Kasumi-1 (cell line): Measurements from ENCODE around the gene IFITM1.
"Not testable (repeated sequence)": the region's sequence is repeated elsewhere in the genome, so short reads cannot be mapped to it uniquely, and the experiment has no call there.

Experiments
- DNase-seq, 2 experiments: peaks; one replicate each; lab custom pipeline; 2025; lab: John Stamatoyannopoulos, UW

Gene IFITM1

DNA sequence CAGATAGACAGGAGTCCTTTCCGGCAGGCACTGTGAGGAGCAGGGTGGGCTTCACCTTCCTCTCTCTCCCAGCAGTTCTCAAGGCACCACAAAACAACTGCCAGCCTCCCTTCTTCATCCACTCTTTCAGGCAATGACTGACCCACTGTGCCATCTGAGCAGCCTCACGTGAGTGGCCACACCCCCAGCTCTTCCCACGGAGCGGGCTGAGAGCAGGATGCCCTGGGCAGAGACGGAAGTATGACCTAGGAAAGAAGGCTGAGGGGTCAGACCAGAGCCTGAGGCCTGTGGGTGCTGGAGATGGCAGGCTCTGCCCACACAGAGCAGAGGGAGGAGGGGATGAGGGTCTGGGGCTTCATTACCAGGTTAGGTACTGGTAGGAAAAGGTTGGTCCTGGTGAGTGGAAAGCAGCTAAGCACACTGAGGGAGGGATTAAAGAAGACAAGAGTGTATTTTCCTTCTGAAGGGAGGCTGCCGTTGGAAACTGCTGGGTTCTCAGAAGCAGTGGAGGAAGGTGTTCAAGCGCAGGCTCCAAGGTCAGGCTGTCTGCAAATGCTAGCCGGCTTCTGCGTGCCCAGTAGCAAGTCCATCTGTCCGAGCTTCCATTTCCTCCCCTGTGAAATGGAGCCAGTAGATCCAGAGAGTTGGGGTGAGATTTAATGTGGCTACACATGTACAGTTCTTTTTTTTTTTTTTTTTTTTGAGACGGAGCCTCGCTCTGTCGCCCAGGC lies 31.0 kb upstream of the IFITM1 start:
- DNase-seq = no peak

DNA sequence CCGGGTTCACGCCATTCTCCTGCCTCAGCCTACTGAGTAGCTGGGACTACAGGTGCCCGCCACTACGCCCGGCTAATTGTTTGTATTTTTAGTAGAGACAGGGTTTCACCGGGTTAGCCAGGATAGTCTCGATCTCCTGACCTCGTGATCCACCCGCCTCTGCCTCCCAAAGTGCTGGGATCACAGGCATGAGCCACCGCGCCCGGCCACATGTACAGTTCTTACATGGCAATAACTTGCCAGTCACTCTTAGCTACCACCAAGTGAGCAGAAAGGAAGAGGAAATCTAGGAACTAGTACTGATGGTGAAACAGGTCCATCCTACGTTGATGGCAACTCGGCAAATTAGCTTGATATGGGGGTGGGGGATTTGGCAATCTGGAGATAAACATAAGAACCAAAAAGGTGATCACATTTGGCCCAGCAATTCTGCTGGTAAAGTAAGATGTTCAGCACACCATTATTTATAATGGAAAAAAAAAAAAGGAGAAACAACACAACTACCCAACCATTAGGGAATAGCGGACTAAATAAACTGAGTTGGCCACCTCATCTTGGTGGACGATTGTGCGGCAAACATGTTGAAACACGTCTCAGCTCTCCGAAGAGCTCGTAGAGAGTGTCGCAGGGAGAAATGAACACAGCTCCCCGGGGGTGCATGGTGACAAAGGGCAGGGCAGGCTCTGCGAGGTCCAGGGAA lies 30.3 kb upstream of the IFITM1 start:
- DNase-seq = no peak

DNA sequence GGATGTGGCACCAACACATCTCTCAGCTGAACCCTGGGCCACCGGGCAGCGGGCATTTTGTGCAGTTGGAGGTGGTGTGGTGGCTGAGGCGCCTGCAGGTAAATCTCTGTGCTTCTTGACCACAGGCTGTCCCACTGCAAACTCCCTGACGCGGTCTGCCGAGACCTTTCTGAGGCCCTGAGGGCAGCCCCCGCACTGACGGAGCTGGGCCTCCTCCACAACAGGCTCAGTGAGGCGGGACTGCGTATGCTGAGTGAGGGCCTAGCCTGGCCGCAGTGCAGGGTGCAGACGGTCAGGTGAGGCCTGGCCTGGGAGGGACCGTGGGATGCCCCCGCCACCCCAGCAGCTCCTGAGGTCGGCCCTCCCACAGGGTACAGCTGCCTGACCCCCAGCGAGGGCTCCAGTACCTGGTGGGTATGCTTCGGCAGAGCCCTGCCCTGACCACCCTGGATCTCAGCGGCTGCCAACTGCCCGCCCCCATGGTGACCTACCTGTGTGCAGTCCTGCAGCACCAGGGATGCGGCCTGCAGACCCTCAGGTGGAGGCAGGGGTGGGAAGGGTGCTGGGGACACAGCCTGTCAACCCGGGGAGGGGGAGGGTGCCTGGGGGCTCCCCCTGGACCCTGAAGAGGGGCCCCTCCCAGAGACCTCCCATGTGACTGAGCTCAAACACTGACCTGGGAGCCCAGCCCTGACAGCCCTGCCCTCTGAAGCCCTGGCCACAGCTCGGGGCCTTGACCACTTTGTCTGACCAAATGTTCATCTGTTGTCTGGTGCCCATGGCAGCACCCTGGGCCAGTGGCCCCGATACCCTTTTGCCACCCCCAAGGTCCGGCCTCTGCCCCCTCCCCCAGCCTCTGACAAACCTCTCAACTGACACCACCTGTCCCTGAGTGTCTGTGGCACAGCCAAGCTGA lies 29.5 kb upstream of the IFITM1 start:
- DNase-seq = no peak

DNA sequence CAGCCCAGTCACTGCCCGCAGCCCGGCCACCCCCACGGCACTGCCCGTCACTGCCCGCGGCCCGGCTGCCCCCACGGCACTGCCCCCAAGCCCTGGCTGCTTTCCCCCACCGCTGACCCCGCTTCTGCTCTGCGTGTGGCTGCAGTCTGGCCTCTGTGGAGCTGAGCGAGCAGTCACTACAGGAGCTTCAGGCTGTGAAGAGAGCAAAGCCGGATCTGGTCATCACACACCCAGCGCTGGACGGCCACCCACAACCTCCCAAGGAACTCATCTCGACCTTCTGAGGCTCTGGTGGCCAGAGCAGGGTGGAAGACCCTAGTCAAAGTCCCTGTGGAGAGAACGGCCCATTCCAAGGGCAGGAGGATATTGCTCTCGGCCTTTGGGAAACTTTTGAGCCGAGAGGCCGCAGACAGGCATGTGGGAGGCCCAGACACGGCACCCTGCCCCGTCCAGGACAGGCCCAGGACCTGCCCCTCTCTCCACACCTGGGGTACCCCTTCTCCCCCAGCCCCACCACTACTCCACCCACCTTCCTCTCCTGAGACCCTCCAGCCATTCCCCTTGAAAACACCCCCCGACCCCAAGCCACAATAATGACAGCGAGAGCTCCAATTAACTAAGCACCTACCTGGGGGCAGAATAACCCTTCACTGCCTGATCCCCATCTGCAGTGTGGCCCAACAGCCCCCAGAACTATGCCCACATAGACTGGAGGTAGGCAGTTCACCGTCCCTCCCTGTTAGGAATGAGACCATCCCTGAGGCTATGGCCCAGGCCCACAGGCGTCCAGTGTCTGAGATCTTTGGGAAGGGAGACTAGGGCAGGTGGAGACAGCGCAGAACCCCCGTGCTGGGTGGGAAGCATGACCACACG lies 28.6 kb upstream of the IFITM1 start:
- DNase-seq = no peak

DNA sequence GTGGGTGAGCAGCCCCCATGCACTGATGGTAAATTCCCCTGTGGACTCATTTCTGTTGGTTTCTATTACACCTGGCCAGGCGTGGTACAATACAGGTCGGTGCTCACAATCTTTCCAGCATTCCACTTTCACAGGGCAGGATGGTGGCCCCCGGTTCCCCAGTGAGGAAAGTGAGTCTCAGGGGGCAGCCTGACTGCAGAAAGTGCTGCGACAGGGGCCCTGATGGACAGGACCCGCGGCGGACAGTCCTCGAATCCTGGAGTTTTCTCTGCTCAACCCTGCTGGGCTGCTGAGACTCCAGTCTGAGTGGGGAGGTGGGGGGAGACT lies 28.0 kb upstream of the IFITM1 start:
- no peak for DNase-seq

DNA sequence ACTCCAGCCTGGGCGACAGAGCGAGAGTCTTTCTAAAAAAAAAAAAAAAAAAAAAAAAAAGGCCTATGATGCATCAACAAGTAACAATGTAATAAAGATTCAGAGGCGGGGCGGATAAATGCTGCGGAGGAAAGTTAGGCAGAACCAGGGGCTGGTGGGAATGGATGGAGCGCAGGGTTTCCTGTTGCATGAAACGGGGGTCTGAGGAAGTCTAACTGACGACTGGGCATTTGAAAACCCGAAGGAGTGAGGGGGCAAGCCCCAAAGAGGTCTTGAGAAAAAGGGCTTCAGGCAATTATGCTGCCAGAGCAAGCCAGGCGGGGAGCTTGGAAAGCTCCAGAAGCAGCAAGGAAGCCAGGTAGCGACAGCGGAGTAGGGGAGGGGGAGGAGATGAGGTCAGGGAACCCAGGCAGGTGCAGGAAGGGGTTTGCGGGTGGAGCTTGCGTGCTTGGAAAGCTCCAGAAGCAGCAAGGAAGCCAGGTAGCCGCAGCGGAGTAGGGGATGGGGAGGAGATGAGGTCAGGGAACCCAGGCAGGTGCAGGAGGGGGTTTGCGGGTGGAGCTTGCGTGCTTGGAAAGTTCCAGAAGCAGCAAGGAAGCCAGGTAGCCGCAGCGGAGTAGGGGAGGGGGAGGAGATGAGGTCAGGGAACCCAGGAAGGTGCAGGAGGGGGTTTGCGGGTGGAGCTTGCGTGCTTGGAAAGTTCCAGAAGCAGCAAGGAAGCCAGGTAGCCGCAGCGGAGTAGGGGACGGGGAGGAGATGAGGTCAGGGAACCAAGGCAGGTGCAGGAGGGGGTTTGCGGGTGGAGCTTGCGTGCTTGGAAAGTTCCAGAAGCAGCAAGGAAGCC lies 26.6 kb upstream of the IFITM1 start:
- not testable (repeated sequence) for DNase-seq

DNA sequence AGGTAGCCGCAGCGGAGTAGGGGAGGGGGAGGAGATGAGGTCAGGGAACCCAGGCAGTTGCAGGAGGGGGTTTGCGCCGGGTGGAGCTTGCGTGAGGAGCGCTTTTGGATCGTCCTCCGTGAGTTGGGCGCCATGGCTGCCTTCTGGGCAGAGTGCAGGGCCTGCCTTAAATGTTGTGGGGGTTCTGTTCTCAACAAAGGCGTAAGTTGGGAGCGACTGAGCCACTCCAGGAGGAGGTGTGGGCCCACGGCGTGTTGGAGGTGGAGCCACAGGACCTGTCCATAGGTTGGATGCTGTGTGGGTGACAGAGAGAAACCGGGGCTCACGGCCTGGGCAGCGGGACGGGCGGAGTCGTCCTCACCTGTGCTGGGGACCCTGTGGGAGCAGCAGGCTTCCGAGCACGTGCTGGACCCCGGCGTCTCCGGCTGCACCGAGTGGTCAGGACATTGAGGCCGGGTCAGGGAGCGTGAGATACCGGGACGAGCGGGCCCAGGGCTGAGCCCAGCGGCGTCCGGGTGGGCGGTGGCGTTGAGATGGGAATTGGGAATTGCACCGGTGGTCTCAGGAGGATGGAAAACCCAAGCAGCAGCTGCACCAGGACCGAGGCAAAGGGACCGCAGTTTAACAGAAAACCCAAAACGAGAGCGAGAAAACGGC lies 25.9 kb upstream of the IFITM1 start:
- no peak for DNase-seq

DNA sequence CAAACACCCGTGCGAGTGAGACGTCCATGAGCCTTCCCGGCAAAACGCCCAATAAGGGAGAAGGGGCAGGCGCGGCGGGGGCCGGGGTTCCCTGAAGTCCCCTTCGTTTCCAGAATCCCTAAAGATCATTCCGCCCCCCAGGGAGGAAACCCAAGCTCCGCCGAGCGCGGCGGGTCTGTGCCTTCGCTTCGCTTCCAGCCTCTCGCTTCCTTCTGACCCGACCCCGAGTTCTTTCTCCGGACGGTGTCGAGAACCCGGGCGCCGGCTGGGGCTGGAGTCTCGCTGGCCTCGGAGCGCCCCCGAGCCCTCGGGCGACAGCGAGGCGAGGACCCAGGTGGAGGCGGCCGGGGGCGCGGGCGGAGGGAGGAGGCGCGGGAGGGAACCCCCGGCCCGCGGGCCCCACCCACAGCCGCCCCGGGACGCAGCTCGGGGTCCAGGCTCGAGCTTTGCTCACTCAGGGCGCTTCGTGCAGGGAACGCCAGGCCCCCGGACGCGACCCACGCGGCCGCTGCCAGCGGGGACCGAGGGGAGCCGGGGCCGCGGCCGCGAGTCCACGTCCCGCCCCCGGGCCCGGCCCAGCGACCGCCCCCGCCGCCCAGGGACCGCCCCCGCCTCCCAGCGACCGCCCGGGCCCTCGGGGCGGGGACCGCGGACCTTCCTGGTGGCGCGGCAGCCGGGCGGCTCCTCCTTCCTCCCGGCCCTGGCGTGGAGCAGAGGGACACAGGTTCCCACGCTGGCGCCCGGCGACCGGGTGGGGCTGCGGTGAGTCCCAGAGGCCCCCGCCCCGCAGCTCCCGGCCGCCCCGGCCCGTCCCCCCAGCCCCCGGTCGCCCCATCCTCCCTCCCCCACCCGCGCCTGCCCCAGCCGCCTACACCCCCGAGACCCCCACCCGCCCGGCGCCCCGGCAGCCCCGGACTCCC lies 25.1 kb upstream of the IFITM1 start, which contains the start of gene PGGHG:
TSS of gene PGGHG (plus strand) at position 649 of the 920 bp plus-strand sequence. CDS start 691 bp downstream, outside the sequence.
- DNase-seq = peak; percentile 25 to 55

DNA sequence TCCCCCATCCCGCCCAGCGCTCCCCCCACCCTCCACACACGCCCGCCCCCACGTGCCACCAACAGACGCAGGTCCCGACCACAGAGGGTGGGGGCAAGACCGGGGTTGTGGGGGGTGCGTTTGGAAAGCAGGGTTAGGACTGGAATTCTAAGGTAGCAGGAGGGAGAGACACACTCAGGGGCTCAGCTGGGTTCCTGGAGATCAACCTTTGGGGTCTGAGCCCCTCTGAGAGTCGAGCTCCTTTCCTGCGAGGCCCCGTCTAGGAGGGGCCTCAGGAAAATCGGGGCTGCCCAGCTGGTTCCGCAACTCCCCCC lies 24.5 kb upstream of the IFITM1 start:
- no peak for DNase-seq

DNA sequence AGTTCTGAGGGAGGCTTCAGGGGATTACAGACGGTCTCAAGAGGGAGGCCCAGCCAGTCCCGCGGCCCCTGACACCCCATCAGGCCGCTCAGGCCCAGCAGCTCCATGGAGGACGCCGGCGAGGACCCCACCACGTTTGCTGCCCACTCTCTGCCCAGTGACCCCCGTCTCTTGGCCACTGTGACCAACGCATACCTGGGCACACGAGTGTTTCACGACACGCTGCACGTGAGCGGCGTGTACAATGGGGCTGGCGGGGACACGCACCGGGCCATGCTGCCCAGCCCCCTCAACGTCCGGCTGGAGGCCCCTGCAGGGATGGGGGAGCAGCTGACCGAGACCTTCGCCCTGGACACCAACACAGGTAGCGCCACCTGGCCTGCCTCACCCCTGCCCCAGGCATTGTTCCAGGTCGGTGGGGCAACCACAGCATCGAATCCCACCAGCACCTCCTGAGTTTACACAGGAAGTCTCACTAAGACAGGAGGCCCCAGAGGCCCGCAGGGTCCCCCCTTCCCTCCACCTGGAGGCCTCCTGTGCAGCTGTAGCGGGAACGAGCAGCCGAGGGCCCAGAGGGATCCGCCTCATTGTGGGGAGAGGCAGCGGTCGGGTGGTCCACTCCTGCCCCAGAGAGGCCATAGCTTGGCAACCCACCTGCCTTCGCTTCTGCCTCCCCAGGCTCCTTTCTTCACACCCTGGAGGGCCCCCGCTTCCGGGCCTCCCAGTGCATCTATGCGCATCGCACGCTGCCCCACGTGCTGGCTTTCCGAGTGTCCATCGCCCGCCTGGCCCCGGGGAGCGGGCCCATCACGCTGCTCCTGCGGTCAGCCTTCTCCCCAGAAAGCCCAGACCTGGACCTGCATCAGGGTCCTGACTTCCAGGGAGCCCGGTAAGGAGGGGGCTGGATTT lies 23.9 kb upstream of the IFITM1 start:
- no peak for DNase-seq

DNA sequence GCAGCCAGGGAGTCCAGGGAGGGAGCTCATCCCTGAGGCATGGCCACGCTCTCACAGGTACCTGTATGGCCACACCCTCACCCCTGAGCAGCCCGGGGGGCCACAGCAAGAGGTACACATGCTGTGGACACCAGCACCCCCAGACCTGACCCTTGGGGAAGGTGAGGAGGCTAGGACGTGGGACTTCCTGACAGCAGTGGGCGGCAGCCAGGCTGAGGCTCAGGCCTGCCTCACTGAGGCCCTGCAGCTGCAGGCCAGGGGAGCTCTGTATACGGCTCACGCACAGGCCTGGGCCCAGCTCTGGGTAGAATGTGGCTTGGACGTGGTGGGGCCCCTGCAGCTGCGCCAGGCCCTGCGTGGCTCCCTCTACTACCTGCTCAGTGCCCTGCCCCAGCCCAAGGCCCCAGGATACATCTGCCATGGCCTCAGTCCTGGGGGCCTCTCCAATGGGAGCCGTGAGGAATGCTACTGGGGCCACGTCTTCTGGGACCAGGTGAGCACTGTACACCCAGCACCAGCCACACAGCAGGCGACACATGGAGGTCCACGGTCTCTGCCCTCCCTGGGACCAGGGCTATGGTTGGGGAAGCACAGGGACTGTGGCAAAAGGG lies 23.1 kb upstream of the IFITM1 start:
- DNase-seq = no peak

DNA sequence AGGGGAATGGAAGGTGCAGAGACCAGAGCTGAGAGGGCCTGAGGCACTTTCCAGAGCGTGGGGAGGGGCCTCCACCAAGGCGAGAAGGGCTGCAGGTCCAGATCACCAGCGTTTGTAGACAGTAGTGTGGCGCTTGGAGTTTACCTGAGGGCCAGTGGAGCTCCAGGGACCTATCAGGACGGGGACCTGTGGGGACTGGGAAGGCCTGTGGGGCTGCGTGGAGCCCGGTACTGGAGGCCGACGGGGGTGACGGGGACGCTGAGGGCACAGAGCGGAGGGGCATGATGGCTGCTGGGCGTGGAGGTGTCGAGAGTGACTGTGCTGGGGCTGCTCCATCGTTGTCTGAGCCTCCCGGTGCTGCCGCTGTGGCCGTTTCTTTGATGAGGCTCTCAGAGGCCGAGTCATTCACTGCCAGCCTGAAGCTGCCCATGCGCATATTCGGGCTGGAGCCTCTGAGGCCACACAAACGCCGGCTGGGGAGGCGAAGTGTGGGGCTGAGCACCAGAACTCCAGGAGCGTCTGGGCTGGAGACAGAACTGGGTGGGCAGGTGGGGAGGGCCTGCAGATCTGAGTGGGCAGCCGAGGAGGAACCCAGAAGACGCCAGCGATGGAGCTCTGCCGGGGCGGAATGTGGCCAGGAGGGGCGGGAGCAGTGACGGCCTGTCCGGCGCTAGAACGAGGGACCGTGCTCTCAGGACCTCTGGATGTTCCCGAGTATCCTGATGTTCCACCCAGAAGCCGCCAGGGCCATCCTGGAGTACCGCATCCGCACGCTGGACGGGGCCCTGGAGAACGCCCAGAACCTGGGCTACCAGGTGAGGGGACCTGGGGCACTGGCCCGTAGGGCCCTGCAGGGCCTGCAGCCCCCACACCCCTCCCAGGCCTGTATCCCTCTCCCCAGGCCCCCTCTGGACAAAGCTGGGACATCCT lies 22.3 kb upstream of the IFITM1 start:
- DNase-seq = no peak

DNA sequence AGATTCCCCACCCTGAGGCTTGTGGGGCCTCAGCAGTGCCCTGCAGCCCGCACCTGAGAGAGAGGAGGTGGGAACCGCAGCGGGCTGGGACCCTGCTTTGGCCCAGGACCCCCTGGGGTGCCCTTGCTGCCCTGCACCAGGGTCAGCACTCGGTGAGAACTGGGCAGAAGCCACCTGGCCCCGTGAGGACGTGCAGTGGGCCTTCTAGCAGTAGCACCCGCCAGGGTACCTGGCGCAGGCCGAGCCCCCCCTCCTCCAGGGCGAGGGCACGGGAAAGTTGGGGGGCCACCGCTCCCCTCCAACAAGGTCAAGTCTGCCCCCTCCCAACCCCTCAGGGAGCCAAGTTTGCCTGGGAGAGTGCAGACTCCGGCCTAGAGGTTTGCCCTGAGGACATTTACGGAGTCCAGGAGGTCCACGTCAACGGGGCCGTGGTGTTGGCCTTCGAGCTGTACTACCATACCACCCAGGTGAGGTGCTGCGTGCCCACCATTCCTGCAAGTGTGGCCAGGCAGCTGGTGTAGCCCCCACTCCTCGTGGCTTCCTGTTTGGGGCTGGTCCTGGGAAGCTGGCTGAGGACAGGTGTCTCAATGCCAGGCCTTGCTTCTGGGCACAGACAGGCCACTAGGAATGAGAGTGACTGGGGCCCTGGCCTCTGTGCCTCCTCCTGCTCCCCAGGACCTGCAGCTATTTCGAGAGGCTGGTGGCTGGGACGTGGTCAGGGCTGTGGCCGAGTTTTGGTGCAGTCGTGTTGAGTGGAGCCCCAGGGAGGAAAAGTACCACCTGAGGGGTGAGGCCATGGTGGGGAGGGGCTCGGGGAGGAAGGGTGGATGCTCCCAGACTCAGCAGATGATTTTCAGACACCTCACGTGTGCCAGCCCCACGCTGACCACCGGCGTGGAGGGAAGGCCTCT lies 21.4 kb upstream of the IFITM1 start:
- DNase-seq = no peak

DNA sequence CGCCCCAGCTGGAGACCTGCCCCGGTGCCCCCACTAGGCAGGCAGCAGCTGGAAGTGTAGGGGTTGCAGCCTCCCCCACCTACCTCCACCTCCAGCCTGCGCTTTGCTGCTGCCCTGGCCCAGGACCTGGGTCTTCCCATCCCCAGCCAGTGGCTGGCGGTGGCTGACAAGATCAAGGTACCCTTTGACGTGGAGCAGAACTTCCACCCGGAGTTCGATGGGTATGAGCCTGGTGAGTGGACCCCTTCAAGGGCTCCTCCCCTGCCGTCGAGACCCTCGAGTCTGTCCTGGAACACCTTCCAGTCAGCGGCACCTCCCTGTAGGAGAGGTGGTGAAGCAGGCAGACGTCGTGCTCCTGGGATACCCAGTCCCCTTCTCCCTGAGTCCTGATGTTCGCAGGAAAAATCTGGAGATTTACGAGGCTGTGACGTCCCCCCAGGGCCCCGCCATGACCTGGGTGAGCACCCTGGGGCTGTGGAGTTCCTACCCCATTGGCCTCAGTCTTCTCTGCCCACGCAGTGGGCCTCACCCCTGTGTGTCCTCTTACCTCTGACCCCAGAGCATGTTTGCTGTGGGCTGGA lies 20.5 kb upstream of the IFITM1 start:
- no peak for DNase-seq
